Measurements from ENCODE around the gene TRMT44.
"Not testable (repeated sequence)": the region's sequence is repeated elsewhere in the genome, so short reads cannot be mapped to it uniquely, and the experiment has no call there.

TRMT44 gene

DNA sequence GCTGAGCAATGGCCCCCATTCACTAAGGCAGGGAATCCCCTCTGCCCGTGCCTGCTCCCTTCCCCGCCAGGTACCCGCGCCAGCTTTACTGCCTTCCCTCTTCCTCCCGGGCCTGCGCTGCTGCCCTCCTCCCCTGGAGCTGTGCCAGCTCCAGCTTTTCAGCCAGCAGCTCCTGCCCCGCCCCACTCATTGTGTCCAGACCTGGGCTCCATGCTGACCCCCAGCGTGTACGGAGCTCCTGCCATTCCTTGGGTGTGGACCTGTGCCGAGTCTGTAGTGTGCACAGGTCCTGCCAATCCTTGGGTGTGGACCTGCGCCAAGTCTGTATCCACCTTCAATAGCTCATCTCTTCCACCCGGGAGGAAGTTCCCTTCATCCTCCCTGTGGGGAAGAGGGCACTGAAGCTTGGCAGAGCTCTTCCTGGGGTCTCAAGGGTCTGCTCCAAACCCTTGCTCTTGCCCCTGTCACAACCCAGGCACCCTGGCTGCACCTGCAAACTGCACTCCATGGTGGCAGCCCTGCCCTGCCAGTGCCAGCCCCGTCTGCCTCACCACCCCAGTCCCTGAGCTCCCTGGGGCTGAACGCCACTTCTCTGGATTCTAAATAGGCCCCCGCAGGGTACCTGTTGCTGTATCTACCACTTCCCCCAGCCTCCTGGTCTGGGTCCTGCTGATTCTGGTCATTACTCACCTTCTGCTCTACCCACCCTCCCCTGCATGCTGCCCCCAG is 63.9 kb downstream of the TRMT44 start:
- DNase-seq, result no peak
- Mint-ChIP-seq H3K27ac (no peak overlapping the region), H3K9me3 (no peaks in the 10 kb centered on the region), H3K27me3 (peaks cover 0 to 15% of the 10 kb centered on the region in 2 donors), H3K4me1 (ENCODE audit: low read depth in 2 of 2) (no peaks in the 10 kb centered on the region), H3K36me3 (ENCODE audit: insufficient read depth) (no peaks in the 10 kb centered on the region), H3K4me3 (no peak overlapping the region)
- no peak for ATAC-seq (replicated peaks)

DNA sequence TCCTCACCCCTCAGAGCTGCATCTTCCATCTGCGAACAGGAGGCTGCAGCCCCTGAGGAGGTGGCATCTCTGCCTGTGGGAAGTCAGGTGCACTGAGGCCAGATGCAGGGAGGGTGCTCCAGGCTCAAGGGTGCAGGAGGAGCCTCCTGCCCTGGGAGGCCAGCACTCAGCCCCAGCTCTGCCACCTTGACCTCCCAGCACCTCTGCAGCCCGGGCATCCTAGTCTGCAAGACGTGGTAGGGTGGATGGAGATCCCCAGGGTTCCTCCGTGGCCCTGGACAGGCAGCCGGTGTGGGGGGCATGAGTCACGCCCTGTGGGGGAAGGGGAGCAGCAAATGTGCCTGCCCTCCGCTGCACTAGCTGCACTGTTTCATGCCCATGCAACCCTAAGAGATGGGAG is 64.7 kb downstream of the TRMT44 start:
- H3K27ac Mint-ChIP-seq, result no peak overlapping the region
- no peak for ATAC-seq (replicated peaks)
- no peaks in the 10 kb centered on the region for H3K36me3 Mint-ChIP-seq (ENCODE audit: insufficient read depth)
- H3K4me1 Mint-ChIP-seq (ENCODE audit: low read depth in 2 of 2), result no peaks in the 10 kb centered on the region
- no peaks in the 10 kb centered on the region for H3K9me3 Mint-ChIP-seq
- DNase-seq, result no peak
- H3K4me3 Mint-ChIP-seq, result no peak overlapping the region
- H3K27me3 Mint-ChIP-seq, result peaks cover 0 to 15% of the 10 kb centered on the region in 2 donors

DNA sequence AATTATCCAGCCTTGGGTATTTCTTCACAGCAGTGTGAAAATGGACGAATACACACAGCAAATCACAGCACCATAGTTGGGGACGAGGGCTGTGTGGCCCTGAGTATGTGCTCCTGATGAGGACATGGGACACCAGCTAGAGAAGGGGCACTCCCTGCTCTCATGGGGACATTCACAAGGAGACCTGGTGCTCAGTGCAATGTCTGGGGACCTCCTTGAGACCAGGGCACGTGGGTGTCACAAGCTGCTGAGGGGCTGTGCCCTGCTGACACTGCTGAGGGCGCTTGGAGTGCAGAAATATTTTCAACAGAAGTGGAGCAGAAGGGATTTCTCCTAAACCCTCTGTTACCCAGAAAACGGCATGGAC is 65.4 kb downstream of the TRMT44 start:
- no peaks in the 10 kb centered on the region for H3K36me3 Mint-ChIP-seq (ENCODE audit: insufficient read depth)
- no peaks in the 10 kb centered on the region for H3K9me3 Mint-ChIP-seq
- no peak overlapping the region for H3K27ac Mint-ChIP-seq
- H3K4me3 Mint-ChIP-seq, result no peak overlapping the region
- no peak for DNase-seq
- no peak for ATAC-seq (replicated peaks)
- H3K4me1 Mint-ChIP-seq (ENCODE audit: low read depth in 2 of 2), result no peaks in the 10 kb centered on the region
- H3K27me3 Mint-ChIP-seq, result peaks cover 0 to 15% of the 10 kb centered on the region in 2 donors

DNA sequence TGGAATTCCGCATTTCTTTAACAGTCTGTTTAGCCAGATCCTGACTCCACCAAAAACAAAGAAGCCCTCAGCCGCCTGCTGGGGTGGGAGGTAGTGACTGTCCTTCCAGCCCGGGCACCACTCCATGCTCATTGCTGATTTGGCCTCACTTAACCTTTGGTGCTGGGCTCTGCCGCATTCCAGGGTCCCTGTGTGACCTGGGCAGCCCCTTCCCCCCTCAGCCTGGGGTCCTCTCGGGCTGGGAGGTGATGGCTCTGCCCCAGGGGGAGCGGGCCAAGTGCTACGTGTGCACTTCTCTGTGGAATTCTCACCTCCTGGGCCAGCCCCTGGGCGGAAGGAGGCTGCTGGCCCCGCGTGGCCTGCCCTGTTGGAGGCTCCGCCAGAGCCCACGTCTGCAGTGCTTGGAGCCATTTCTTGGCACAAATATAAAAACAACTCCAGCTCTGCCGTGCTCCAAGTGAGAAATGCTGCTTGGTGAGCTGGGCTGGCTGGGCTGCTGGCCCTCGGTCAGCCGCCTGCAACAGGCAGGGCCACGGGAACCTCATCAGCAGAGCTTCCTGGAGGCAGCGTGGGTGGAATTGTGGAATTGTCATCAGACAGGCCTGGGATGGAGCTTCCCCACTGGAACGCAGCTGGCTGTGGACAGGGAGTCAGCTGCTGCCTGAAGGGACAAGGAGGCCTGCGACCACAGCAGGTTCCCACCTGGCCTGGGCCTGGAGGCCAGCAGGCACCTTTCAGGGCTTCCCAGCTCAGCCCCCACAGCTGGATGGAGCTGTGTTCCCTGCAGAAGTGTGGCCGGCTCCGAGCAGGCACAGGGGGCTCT is 66.0 kb downstream of the TRMT44 start:
- H3K27me3 Mint-ChIP-seq, result peaks cover 0 to 15% of the 10 kb centered on the region in 2 donors
- no peak overlapping the region for H3K4me3 Mint-ChIP-seq
- no peaks in the 10 kb centered on the region for H3K4me1 Mint-ChIP-seq (ENCODE audit: low read depth in 2 of 2)
- no peaks in the 10 kb centered on the region for H3K36me3 Mint-ChIP-seq (ENCODE audit: insufficient read depth)
- DNase-seq, result no peak
- no peak overlapping the region for H3K27ac Mint-ChIP-seq
- no peak for ATAC-seq (replicated peaks)
- H3K9me3 Mint-ChIP-seq, result no peaks in the 10 kb centered on the region

DNA sequence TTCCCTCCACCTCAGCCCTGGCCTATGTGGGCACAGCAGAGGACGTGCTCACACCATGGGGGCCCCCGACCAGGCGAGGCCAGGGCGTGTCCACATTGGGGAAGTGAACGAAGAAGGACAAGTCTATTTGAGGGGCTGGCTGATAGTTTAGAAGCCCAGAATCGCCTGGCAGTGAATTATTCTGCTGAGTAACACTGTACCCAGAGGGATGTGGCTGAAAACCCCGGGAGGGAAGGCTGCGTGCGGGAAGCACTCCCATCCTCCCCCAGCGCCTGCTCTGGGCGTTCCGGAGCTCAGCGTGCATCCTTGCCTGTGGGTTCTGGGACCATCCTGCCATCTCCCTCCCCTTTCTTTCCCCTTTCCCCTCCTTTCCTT is 66.6 kb downstream of the TRMT44 start:
- Mint-ChIP-seq H3K36me3 (ENCODE audit: insufficient read depth) (no peaks in the 10 kb centered on the region), H3K27ac (no peak overlapping the region), H3K4me1 (ENCODE audit: low read depth in 2 of 2) (no peaks in the 10 kb centered on the region), H3K27me3 (peaks cover 0 to 15% of the 10 kb centered on the region in 2 donors), H3K9me3 (no peaks in the 10 kb centered on the region), H3K4me3 (no peak overlapping the region)
- DNase-seq, result no peak
- no peak for ATAC-seq (replicated peaks)

DNA sequence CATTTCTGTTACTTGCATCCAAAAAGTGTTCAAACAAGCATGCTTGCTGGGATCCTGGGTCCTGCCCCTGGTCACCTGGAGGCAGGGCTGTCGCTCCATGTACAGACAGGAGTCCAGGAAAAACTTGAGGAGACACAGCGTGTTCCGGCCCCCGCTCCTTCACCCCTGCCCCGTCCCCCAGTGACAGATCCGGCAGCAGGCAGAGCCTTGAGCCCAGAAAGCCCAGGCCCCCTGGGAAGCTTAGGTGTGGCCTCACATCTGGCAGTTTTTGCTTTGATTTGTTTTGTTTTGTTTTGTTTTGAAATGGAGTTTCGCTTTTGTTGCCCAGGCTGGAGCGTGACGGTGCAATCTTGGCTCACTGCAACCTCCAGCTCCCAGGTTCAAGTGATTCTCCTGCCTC is 67.0 kb downstream of the TRMT44 start:
- no peak overlapping the region for H3K4me3 Mint-ChIP-seq
- no peaks in the 10 kb centered on the region for H3K4me1 Mint-ChIP-seq (ENCODE audit: low read depth in 2 of 2)
- H3K27me3 Mint-ChIP-seq, result peaks cover 0 to 15% of the 10 kb centered on the region in 2 donors
- ATAC-seq (replicated peaks) (no peak), DNase-seq (no peak)
- no peaks in the 10 kb centered on the region for H3K36me3 Mint-ChIP-seq (ENCODE audit: insufficient read depth)
- no peak overlapping the region for H3K27ac Mint-ChIP-seq
- no peaks in the 10 kb centered on the region for H3K9me3 Mint-ChIP-seq

- Mint-ChIP-seq H3K36me3 (ENCODE audit: insufficient read depth) (no peaks in the 10 kb centered on the region), H3K4me3 (no peak overlapping the region), H3K4me1 (ENCODE audit: low read depth in 2 of 2) (no peaks in the 10 kb centered on the region), H3K9me3 (no peaks in the 10 kb centered on the region), H3K27me3 (peaks cover 0 to 15% of the 10 kb centered on the region in 2 donors), H3K27ac (no peak overlapping the region)
- ATAC-seq (replicated peaks) (no peak), DNase-seq (no peak)
These were observed 67.7 kb downstream of the TRMT44 start for GRCh38 chr4:8508266-8508665.

GRCh38 chr4:8508740-8509139 is 68.2 kb downstream of the TRMT44 start:
- Mint-ChIP-seq H3K4me1 (ENCODE audit: low read depth in 2 of 2) (no peaks in the 10 kb centered on the region), H3K27me3 (peaks cover 0 to 15% of the 10 kb centered on the region in 2 donors), H3K9me3 (no peaks in the 10 kb centered on the region), H3K4me3 (no peak overlapping the region), H3K36me3 (ENCODE audit: insufficient read depth) (no peaks in the 10 kb centered on the region), H3K27ac (no peak overlapping the region)
- ATAC-seq (replicated peaks) (no peak), DNase-seq (no peak)

DNA sequence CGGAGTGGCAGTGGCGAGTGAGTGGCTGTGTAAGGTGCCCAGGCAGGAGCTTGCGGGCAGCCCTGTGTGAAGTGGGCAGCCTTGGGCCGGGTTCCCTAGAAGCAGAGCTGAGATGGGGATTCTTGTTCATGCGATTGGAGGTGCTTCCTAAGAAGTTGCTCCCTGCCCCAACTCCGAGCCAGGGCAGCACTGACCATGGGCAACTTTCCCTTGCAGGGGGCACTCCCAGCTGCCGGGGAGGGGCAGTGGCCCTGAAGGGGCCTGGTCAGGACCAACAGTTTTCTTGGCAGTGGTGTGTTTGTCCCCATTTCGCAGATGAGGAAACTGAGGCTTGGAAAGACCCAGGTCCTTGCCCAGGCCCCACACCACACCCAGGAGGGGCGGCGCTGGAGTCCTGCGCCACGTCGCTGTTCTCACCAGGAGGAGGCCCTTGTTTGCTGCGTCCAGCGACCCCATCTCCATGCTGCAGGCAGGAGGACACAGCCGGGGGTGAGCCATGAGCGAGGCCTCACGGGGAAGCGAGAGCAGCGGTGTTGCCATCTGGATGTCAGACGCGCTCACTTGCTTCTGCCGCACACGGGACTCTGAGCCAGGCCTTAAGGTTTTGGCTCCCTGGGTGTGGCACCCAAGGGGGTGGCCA is 68.9 kb downstream of the TRMT44 start:
- Mint-ChIP-seq H3K27me3 (peaks cover 0 to 9% of the 10 kb centered on the region in 2 donors), H3K36me3 (ENCODE audit: insufficient read depth) (no peaks in the 10 kb centered on the region), H3K27ac (no peak overlapping the region), H3K9me3 (no peaks in the 10 kb centered on the region), H3K4me1 (ENCODE audit: low read depth in 2 of 2) (no peaks in the 10 kb centered on the region), H3K4me3 (no peak overlapping the region)
- ATAC-seq (replicated peaks) (no peak), DNase-seq (no peak)

GRCh38 chr4:8510191-8510590 is 69.6 kb downstream of the TRMT44 start:
- ATAC-seq (replicated peaks) (no peak), DNase-seq (no peak)
- Mint-ChIP-seq H3K36me3 (ENCODE audit: insufficient read depth) (no peaks in the 10 kb centered on the region), H3K4me1 (ENCODE audit: low read depth in 2 of 2) (no peaks in the 10 kb centered on the region), H3K4me3 (no peak overlapping the region), H3K27me3 (peaks cover 0 to 7% of the 10 kb centered on the region in 2 donors), H3K9me3 (no peaks in the 10 kb centered on the region), H3K27ac (no peak overlapping the region)

DNA sequence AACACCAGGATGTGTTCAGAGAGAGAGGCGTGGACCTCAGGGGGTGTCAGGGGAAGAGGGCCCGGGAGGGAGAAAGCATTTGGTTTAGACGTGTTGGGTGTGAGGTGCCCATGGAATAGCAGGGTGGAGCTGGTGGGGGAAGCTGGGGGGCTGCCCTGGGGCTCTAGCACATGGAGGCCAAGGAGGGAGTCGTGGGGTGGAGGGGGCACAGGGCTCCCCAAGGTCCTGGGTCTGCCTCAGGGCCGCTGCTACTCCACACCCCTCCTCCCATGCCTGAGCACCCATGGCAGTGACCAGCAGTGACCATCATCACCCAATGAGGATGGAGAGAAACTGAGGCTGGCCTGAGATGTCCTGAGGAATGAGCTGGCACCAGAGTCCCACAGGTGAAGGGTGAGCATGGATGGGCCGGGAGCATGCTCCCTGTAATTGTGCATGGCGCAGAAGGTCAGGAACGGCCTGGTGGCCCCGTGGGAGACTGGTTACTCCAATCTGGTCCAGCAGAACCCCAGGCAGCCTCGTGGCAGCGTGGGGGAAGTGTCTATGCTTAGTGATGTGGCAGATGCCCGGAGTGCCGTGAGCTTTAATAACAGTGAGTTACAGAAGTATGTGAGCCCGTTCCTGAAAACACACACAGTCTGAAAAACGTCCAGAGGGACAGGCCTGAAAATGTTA is 70.2 kb downstream of the TRMT44 start:
- ATAC-seq (replicated peaks) (no peak), DNase-seq (no peak)
- Mint-ChIP-seq H3K9me3 (no peaks in the 10 kb centered on the region), H3K27ac (no peak overlapping the region), H3K27me3 (peaks cover 0 to 9% of the 10 kb centered on the region in 2 donors), H3K4me3 (no peak overlapping the region), H3K4me1 (ENCODE audit: low read depth in 2 of 2) (no peaks in the 10 kb centered on the region), H3K36me3 (ENCODE audit: insufficient read depth) (no peaks in the 10 kb centered on the region)

DNA sequence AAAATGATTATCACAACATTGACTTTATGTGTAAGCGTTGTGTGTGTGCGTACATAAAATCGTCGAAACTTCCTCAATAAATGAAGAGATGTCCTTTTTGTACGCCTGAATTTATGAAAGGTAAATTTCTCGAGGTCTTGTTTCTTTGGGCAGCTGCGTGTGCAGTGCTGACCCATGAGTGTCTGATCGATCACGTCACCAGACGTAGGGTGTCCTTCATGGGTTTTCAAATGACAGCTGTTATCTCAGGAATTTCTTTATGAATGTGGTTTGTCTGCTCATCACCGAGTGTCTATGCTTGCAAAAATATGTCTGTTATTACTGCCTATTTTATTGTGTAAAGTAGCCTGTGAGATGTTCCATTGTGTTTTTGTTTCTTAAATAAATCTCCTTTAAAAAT is 71.9 kb downstream of the TRMT44 start:
- peaks cover 0 to 18% of the 10 kb centered on the region in 2 donors for H3K27me3 Mint-ChIP-seq
- DNase-seq, result no peak
- no peak for ATAC-seq (replicated peaks)
- no peak overlapping the region for H3K4me3 Mint-ChIP-seq
- H3K4me1 Mint-ChIP-seq (ENCODE audit: low read depth in 2 of 2), result no peaks in the 10 kb centered on the region
- H3K9me3 Mint-ChIP-seq, result no peaks in the 10 kb centered on the region
- no peaks in the 10 kb centered on the region for H3K36me3 Mint-ChIP-seq (ENCODE audit: insufficient read depth)
- no peak overlapping the region for H3K27ac Mint-ChIP-seq

DNA sequence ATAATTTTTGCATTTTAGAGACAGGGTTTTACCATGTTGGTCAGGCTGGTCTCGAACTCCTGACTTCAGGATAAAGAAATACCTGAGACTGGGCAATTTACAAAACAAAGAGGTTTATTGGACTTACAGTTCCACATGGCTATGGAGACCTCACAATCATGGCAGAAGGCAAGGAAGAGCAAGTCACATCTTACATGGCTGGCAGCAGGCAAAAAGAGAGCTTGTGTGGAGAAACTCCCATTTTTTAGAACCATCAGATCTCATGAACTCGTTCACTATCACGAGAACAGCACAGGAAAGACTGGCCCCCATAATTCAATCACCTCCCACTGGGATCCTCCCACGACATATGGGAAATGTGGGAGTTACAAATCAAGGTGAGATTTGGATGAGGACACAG is 72.5 kb downstream of the TRMT44 start:
- not testable (repeated sequence) for ATAC-seq (replicated peaks); H3K4me3 Mint-ChIP-seq
- peaks cover 0 to 18% of the 10 kb centered on the region in 2 donors for H3K27me3 Mint-ChIP-seq

More for the DNA sequence above, 72.5 kb downstream of the TRMT44 start:
- H3K27ac Mint-ChIP-seq; H3K36me3 Mint-ChIP-seq (ENCODE audit: insufficient read depth); H3K4me1 Mint-ChIP-seq (ENCODE audit: low read depth in 2 of 2); DNase-seq; H3K9me3 Mint-ChIP-seq: not testable (repeated sequence)
